ENCODE results near the gene SLC23A3. TPM values are rescaled to one million over a fixed set of nuclear protein-coding genes. Genes with fewer than 3 reads are reported as not detected.

The SLC23A3 gene
- total RNA-seq, 1 experiment from 2014 or later = 1.7 TPM

GRCh38 chr2:219155054-219155644 is 14.7 kb downstream of the SLC23A3 start:
- peak; percentile 84 for DNase-seq (ENCODE audit: extremely low read depth, low read depth)

GRCh38 chr2:219149667-219150066 is 20.2 kb downstream of the SLC23A3 start:
- no peak for DNase-seq (ENCODE audit: extremely low read depth, low read depth)

- no peak for DNase-seq (ENCODE audit: extremely low read depth, low read depth)
Observed at GRCh38 chr2:219142329-219142728, 27.5 kb downstream of the SLC23A3 start.

- no peak for DNase-seq (ENCODE audit: extremely low read depth, low read depth)
Observed at GRCh38 chr2:219140722-219141121, 29.1 kb downstream of the SLC23A3 start.

- no peak for DNase-seq (ENCODE audit: extremely low read depth, low read depth)
Observed at GRCh38 chr2:219133976-219134375, 35.9 kb downstream of the SLC23A3 start.

- no peak for DNase-seq (ENCODE audit: extremely low read depth, low read depth)
Observed at GRCh38 chr2:219131744-219132143, 38.1 kb downstream of the SLC23A3 start.

GRCh38 chr2:219131327-219131726 is 38.5 kb downstream of the SLC23A3 start:
- DNase-seq (ENCODE audit: extremely low read depth, low read depth) = no peak

GRCh38 chr2:219129589-219129988 is 40.2 kb downstream of the SLC23A3 start:
- no peak for DNase-seq (ENCODE audit: extremely low read depth, low read depth)

- DNase-seq (ENCODE audit: extremely low read depth, low read depth) = no peak
Observed at GRCh38 chr2:219128396-219128795, 41.4 kb downstream of the SLC23A3 start.

GRCh38 chr2:219127037-219127635 is 42.7 kb downstream of the SLC23A3 start:
- DNase-seq (ENCODE audit: extremely low read depth, low read depth) = no peak

- no peak for DNase-seq (ENCODE audit: extremely low read depth, low read depth)
Observed at GRCh38 chr2:219126555-219126954, 43.3 kb downstream of the SLC23A3 start.

- DNase-seq (ENCODE audit: extremely low read depth, low read depth) = no peak
Observed at GRCh38 chr2:219125886-219126270, 44.0 kb downstream of the SLC23A3 start.

GRCh38 chr2:219125225-219125885 is 44.5 kb downstream of the SLC23A3 start:
- DNase-seq (ENCODE audit: extremely low read depth, low read depth) = no peak

GRCh38 chr2:219124381-219125110 is 45.3 kb downstream of the SLC23A3 start:
- DNase-seq (ENCODE audit: extremely low read depth, low read depth) = no peak

GRCh38 chr2:219123356-219124135 is 46.3 kb downstream of the SLC23A3 start:
- no peak for DNase-seq (ENCODE audit: extremely low read depth, low read depth)

GRCh38 chr2:219122202-219122980 is 47.4 kb downstream of the SLC23A3 start:
- no peak for DNase-seq (ENCODE audit: extremely low read depth, low read depth)

GRCh38 chr2:219120082-219120481 is 49.7 kb downstream of the SLC23A3 start:
- no peak for DNase-seq (ENCODE audit: extremely low read depth, low read depth)

- peak; percentile 61 for DNase-seq (ENCODE audit: extremely low read depth, low read depth)
Observed at GRCh38 chr2:219119422-219120043, 50.3 kb downstream of the SLC23A3 start.

GRCh38 chr2:219118504-219118903 is 51.3 kb downstream of the SLC23A3 start:
- no peak for DNase-seq (ENCODE audit: extremely low read depth, low read depth)
